Measurements from ENCODE around the gene E2F1. TPM values are rescaled to one million over a fixed set of nuclear protein-coding genes. Genes with fewer than 3 reads are reported as not detected.

The E2F1 gene
- total RNA-seq, 2 experiments from 2014 or later, result 128 to 148 TPM

GRCh38 chr20:33730946-33731692 lies 44.9 kb upstream of the E2F1 start:
- Histone ChIP-seq H3K4me2 (ENCODE audit: low read length) (peak overlapping the region; percentile 70), H3K4me3 (ENCODE audit: low read depth, low read length, poor library complexity, severe bottlenecking) (peak overlapping the region; percentile 59), H3K9me3 (ENCODE audit: low read length) (peaks cover 2% of the 10 kb centered on the region; the same call in 1 of the 2 replicates), H3K4me1 (ENCODE audit: insufficient read depth, low read length, poor library complexity, severe bottlenecking) (peaks cover 30% of the 10 kb centered on the region), H2AFZ (ENCODE audit: low read length) (peak overlapping the region; percentile 85), H3K36me3 (ENCODE audit: insufficient read depth, low read length) (no peaks in the 10 kb centered on the region; the same call in 1 of the 2 replicates), H4K20me1 (ENCODE audit: insufficient read depth, low read length) (no peaks in the 10 kb centered on the region), H3K9me2 (ENCODE audit: insufficient read depth, low read length) (no peaks in the 10 kb centered on the region), H3K27ac (ENCODE audit: low read depth, low read length, poor library complexity, severe bottlenecking) (peak overlapping the region; percentile 55), H3K79me2 (ENCODE audit: insufficient read depth, low read depth, low read length) (no peaks in the 10 kb centered on the region; the same call in 1 of the 2 replicates)
- BruUV-seq (replicated peaks), result no TSS peak
- TF ChIP-seq CTCF (conservative IDR thresholded peaks at IDR 0.05; ENCODE audit: low read length) (no peak), EZH2phosphoT487 (IDR thresholded peaks at IDR 0.05; ENCODE audit: borderline replicate concordance, low read depth, low read length) (no peak)
- DNase-seq (ENCODE audit: low spot score), result no peak
- intact Hi-C loops (cut with micrococcal nuclease; ENCODE audit: unreplicated experiment), result loop anchor here (1.0 to 5.0 kb wide), 5 partner anchors 45 to 284 kb away; partner anchors contain the start of genes ACTL10, E2F1 and NECAB3
- ChIA-PET CTCF (ENCODE audit: unreplicated experiment) (interaction anchor here (1.0 kb wide), 1 partner anchor 50 kb away, joined by 4 read pairs; no protein-coding TSS in a partner anchor), POLR2A (no interaction called here)

GRCh38 chr20:33729101-33729500 lies 42.9 kb upstream of the E2F1 start:
- no peak overlapping the region for H3K4me3 ChIP-seq (ENCODE audit: low read depth, low read length, poor library complexity, severe bottlenecking)
- no peaks in the 10 kb centered on the region for H3K36me3 ChIP-seq (ENCODE audit: insufficient read depth, low read length)
- intact Hi-C loops (cut with micrococcal nuclease; ENCODE audit: unreplicated experiment), result no loop called here
- H3K9me3 ChIP-seq (ENCODE audit: low read length), result no peaks in the 10 kb centered on the region
- CTCF ChIA-PET (ENCODE audit: unreplicated experiment), result no interaction called here
- DNase-seq (ENCODE audit: low spot score), result no peak
- peaks cover 24% of the 10 kb centered on the region for H3K4me1 ChIP-seq (ENCODE audit: insufficient read depth, low read length, poor library complexity, severe bottlenecking)
- BruUV-seq (replicated peaks), result no TSS peak
- H3K79me2 ChIP-seq (ENCODE audit: insufficient read depth, low read depth, low read length), result no peaks in the 10 kb centered on the region; the same call in 1 of the 2 replicates
- H2AFZ ChIP-seq (ENCODE audit: low read length), result no peak overlapping the region
- POLR2A ChIA-PET, result interaction anchor here (0.6 kb wide), 1 partner anchor 944 kb away, joined by 3 read pairs; no protein-coding TSS in a partner anchor
- H3K27ac ChIP-seq (ENCODE audit: low read depth, low read length, poor library complexity, severe bottlenecking), result no peak overlapping the region
- no peak overlapping the region for H3K4me2 ChIP-seq (ENCODE audit: low read length)
- no peak for TF ChIP-seq CTCF (conservative IDR thresholded peaks at IDR 0.05; ENCODE audit: low read length)
- TF ChIP-seq EZH2phosphoT487 (IDR thresholded peaks at IDR 0.05; ENCODE audit: borderline replicate concordance, low read depth, low read length), result no peak
- H3K9me2 ChIP-seq (ENCODE audit: insufficient read depth, low read length), result no peaks in the 10 kb centered on the region
- no peaks in the 10 kb centered on the region for H4K20me1 ChIP-seq (ENCODE audit: insufficient read depth, low read length)

GRCh38 chr20:33728463-33728862 lies 42.3 kb upstream of the E2F1 start:
- TF ChIP-seq EZH2phosphoT487 (IDR thresholded peaks at IDR 0.05; ENCODE audit: borderline replicate concordance, low read depth, low read length) (no peak), CTCF (conservative IDR thresholded peaks at IDR 0.05; ENCODE audit: low read length) (no peak)
- ChIA-PET CTCF (ENCODE audit: unreplicated experiment) (interaction anchor here (0.6 kb wide), 1 partner anchor 285 kb away, joined by 3 read pairs; the partner anchor contains the start of gene SNTA1), POLR2A (interaction anchor here (0.6 to 1.0 kb wide), 2 partner anchors 8 to 36 kb away, joined by 4 to 6 read pairs; partner anchors contain the start of gene PXMP4)
- no TSS peak for BruUV-seq (replicated peaks)
- Histone ChIP-seq H3K4me3 (ENCODE audit: low read depth, low read length, poor library complexity, severe bottlenecking) (no peak overlapping the region), H3K9me2 (ENCODE audit: insufficient read depth, low read length) (no peaks in the 10 kb centered on the region), H3K79me2 (ENCODE audit: insufficient read depth, low read depth, low read length) (no peaks in the 10 kb centered on the region; the same call in 1 of the 2 replicates), H4K20me1 (ENCODE audit: insufficient read depth, low read length) (no peaks in the 10 kb centered on the region), H3K4me1 (ENCODE audit: insufficient read depth, low read length, poor library complexity, severe bottlenecking) (peaks cover 18% of the 10 kb centered on the region), H3K27ac (ENCODE audit: low read depth, low read length, poor library complexity, severe bottlenecking) (no peak overlapping the region), H2AFZ (ENCODE audit: low read length) (no peak overlapping the region), H3K36me3 (ENCODE audit: insufficient read depth, low read length) (no peaks in the 10 kb centered on the region), H3K4me2 (ENCODE audit: low read length) (no peak overlapping the region), H3K9me3 (ENCODE audit: low read length) (no peaks in the 10 kb centered on the region)
- DNase-seq (ENCODE audit: low spot score), result no peak
- intact Hi-C loops (cut with micrococcal nuclease; ENCODE audit: unreplicated experiment), result no loop called here

Data from OCI-LY7 (cell line).